GM19467 (cell line): ENCODE measurements around the gene KRT76.

ENCODE experiments used
- ATAC-seq: cut with Tn5 transposase; IDR thresholded peaks from one replicate; pipeline ENCODE4 v1.9.1; 2021; ENCODE audit warnings: mild to moderate bottlenecking, moderate library complexity; ENCODE audit not compliant: unreplicated experiment

The KRT76 gene

DNA sequence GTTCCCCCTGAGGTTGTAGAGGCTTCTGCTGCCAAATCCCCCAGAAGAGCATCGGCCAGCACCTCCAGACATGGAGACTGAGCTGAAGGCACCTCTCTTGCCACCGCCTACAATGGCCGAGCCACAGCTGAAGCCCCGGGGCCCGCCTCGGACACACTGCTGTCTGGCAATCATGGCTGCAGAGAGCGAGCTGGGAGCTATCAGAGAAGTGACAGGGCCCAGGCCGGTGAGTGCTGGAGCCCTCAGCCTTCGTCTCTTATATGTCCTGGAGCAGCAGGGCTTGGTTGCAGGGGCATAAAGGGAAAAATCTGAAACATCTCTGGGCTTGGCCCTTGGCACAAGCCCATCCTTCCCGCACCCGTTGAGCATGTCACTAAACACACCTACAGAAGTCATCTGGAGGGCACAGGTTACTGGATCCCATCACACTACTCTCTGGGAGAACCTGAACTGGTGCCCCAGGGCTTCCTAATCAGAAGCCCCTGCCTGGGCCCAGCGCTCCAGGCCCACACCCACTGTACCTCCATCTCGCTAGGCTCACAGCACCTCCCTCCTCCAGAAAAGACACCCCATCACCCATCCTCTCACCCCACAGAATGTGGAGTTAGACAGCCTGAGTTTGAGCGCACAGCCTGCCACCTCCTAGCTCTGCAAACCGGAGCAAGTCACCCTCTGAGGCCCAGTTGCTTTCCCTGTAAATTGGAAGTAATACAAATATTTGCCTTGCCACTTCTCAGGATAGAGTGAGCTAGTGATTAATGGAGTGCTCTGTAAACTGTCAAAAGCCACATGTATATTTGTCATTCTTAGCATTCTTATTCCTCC lies 37.0 kb upstream of the KRT76 start, which contains the start of gene KRT4:
Gene KRT4 (minus strand): TSS at position 232 of the 825 bp plus-strand sequence. CDS start 58 bp downstream, at position 174.
- ATAC-seq, result no peak

DNA sequence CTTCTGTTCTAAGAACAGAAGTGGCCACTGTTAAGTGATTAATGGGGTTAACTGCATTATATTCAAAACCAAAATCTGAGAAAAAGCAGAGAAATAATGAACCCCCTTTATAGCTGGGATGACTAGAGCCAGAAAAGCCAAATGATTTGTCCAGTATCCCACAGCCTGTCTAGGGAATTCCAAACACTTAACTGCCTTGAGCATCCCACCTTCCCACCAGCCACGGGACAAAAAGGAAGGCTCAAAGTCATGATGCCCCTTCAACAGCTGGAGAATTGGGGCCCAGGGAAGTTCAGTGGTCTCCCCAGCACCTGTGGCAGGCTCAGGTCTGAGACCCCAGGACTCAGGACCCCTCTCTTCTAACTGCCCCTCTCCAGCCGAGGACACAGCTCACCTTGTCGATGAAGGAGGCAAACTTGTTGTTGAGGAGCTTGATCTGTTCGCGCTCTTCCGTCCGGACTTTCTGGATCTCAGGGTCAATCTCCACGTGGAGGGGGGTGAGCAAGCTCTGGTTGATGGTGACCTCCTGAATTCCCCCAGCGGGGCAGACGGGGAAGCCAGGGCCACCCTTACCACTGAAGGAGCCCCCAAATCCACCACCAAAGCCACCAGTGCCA lies 36.2 kb upstream of the KRT76 start:
- no peak for ATAC-seq

DNA sequence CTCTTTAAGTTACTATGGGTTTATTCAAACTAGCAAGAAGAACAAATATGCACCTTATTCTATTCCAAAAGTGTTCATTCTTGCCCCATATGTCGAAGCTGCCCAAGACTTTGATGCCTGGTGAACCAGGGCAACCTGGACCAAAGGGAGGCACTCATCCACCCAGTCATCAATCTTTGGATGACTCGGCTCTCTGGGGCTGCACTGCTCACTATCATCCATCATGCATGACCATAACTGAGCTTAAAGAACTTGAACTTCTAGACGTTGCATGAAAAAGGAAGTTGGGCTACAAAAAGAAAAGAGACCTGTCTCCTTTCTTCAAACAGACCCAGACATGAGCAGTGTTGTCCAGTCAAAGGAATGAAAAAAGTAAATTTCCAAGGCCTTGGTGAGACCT lies 35.6 kb upstream of the KRT76 start:
- ATAC-seq, result no peak

DNA sequence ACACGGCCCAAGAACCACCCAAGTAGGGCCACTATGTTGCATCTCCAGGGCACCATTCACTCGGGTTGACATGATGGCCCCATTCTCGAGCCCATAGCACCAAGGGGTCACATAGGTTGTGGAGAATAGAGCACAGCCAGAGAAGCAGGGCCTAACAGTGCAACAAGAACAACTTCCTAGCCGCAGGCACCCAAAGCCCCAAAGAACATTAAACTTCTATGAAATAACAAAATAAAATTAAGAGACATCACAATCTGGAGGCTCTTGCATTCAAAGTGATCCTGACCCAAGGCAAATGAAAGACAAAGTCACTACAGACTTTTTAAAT lies 34.9 kb upstream of the KRT76 start:
- ATAC-seq, result no peak

DNA sequence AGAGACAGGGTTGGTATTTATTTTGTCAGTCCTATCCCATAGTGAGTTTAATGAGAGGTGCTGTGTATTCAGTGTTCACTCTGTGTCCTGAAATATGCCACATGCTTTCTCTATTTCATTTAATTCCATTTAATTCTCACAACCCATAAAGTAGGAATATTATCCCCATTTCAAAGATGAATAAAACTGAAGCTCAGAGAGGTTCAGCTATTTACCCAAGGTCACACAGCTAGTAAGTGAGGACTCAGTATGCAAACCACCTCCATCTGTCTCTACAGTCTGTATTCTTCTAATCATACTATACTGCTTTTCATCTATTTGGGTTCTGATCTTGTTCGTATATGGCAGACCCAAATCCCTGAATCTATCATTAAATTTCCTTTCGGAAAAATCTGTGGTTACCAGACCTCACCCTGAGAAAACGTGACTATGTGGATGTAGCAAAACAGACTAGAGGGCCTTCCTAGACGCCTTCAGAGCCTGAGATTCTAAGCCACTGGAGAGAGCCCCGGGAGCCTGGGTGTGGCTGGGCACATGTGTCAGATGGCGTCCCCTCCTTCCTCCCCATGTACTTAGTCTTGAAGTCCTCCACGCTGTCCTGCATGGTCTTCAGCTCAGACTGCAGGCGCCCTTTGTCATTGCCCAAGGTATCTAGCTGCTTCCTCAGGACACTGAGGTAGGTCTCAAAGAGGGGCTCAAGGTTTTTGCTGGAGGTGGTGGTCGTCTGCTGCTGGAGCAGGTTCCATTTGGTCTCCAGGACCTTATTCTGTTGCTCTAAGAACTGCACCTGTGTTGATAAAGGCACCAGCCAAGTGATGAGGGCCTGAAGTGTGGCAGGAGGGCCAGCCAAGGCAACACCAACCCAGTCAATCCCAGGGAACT lies 34.3 kb upstream of the KRT76 start:
- ATAC-seq, result no peak

DNA sequence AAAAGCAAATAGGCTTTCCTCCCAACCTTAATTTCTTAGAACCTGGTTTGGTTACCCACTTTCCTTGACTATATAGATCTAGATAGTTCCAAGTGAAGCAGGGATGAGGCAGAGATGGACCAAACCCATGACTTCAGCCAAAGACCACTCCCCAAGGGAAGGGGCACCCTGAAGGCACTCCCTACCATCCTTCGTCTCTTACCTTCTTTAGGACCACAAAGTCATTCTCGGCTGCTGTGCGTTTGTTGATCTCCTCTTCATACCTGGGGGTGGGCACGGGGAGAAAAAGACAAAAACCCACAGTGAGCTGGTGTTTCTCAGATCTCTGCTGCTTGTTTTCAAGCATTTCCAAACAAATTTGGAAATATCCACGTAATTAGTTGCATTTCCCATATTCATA lies 33.4 kb upstream of the KRT76 start:
- ATAC-seq, result no peak

DNA sequence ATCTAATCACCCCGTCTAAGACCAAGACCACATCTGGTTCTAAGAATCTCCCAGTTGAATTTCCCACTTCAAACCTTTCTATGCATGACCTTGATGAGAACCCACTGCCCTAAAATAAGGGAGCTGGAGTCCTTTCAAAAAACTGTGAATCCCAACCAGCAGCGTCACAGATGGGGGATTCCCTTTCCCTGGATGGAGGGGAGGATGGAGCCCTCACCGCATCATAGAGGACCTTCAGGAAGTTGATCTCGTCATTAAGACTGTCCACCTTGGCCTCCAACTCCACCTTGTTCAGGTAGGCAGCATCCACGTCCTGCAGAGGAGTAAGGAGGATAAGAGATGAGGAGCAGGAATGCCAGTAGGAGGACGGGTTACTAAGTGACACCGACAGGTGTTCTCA lies 32.0 kb upstream of the KRT76 start:
- no peak for ATAC-seq

DNA sequence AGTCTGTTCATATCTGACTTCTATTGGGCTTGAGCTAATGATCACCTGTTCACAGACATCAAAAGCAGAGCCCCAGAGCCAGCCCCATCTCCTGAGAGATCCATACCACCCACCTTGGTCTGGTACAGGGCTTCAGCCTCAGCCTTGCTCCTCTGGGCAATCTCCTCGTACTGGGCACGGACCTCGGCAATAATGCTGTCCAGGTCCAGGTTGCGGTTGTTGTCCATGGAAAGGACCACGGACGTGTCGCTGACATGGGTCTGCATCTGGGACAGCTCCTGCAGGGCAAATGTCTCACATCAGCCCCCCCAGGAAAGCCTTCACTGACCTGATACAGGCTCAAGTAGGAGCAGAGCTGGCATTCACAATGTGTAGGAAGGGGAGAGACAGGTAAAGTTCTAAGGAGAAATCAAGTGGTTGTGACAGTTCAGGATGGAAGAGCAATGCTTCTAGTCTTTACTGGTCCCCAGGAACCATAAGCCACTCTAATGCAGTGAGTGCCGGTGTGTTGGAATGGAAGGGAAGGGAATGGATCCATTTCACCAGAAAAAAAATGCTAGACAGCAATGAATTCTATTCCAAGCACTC lies 31.5 kb upstream of the KRT76 start:
- ATAC-seq, result no peak

DNA sequence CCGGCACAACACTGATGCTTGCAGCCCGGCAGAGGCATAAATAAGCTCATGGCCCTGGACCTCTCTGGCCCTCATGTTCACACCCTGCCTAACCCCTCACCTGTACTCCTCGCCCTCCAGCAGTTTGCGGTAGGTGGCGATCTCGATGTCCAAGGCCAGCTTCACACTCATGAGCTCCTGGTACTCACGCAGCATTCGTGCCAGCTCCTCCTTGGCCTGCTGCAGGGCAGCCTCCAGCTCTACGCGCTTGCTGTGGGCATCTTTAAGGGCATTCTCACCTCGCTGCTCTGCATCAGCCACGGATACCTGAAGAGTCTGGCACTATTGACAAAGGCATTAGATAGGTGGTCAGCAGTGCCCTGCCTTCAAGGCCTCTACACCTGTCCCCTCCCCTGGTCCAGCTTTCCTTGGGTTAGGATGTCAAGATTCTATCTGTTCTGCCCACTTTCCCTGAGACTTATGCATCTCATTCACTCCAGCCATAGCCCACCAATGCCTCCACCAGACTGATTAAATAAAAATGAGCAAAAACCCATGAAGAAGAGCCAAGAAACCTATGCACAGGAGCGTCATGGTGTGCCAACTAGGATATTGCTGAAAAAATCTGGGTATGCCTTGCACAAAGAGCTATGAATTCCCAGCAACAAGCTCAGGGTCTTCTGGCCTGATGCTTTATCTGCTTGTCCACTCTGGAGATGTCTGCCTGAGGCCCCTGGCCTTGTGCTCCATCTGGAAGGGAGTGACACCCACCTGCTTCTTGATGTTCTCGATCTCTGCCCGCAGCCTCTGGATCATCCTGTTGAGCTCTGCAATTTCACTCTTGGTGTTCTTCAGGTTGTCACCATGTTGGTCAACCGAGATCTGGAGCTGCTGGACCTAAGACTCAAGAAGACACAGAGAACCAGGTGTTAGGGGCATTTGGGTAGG lies 30.7 kb upstream of the KRT76 start:
- no peak for ATAC-seq

DNA sequence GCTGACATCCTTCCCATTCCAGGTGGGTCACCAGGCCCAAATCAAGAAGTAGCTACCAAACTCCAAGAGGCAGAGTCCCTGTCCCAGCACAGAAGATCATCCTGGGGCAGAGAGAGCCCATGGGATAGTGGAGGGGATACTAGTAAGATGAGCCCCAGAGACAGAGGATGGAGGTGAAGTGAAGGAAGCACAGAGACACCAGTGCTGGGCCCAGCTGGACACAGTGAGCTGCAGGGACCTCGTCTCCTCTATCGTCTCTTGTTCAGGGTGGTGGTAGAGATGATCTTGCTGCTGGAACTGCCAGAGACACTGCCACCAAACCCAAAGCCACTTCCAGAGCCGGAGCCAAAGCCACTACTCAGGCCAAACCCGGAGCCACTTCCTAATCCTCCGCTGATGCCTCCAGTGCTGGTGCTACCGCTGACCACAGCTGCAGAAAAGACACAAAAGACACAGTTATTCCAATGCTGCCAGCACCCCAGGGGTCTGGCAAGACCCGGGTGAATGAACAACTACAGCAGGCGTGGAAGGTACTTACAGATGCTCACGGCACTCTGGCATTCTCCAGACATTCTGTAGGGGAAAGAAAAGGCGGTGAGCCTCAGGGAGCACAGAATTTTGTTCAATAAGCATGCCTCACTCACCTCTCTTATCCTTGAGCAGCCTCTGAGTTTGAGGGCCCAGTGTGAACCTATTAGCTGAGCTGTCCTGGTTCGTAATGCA lies 29.8 kb upstream of the KRT76 start:
- no peak for ATAC-seq

DNA sequence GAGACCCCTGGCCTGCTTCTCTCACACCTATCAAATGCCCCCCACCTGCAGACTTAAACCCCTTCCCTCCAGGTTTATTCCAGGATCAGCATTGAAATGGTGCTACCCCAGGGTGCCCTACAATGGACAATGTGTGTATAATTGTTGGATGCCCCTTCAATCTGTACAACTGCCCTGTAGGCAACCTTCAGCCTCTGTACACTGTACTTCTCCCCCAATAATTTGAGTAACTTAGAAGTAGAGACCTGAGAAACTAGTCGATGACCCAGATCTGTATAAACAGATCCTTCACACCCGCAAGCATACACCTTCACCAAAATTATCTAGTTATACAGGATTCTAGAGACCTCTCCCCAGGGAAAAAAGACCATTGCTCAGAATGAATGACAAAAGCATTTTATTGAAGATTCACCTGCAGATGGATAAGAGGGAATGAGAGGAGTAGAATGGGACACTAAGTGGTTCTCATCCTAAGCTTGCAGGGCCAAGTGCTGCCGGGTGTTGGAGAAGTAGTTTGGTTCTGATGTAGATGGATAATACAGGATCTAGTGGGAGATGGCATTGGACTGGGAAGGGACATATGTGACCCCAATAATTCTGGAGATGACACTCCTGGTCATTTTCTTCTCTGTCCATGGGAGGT lies 29.1 kb upstream of the KRT76 start:
- no peak for ATAC-seq

DNA sequence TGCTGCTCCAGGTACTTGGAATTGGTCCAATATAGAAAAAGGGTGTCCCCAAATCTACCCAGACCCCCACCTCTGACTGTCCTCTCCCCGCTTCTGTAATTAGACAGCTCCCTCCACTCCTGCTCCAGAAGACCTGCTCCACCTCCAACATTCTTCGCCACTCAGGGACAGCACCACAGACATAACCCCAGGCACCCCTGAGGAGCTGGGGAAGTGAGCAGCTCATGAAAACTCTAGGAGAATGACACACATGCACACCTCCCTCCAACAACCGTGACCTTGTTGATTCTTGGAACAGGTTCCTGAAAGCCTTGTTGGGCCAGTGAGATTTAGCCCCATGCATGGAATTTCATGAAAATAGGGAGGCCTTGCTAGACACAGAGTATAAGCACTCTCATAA lies 28.6 kb upstream of the KRT76 start:
- no peak for ATAC-seq

DNA sequence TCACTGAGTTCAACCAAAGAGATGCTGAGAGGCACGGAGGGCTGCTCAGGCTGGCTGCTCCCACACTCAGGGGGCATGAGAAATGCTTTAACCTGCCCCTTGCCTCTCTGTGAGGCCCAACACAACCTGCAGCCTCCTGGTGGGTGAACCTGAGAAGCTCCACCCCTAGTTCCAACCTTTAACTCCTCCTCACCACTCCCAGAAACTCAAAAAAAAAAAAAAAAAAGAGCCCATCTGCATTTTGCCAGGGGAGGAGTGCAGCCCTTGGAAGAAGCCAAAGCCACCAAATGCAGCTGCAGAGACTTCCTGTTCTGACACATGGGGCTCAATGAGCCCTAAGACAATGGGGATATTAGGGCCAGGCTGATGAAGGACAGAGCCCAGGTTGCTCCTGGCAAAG lies 27.9 kb upstream of the KRT76 start:
- ATAC-seq, result no peak

DNA sequence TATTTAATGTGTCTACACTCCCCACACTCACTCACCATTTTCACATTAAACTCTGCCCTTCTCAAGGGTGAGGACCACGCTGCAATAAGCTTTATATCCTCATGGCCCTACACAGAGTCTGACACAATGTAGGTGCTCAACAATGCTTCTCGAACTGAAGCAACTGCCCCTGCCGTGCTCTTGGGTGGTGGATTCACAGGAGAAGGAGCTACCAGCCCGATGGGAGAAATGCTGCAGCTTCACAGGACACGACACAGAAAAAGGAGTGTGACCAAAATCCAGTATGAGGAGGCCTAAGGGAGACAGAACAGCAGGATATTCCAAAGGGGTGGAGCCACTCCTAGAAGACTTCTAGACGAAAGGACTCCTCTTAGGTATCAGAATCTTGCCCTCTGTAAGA lies 25.3 kb upstream of the KRT76 start:
- ATAC-seq, result no peak

DNA sequence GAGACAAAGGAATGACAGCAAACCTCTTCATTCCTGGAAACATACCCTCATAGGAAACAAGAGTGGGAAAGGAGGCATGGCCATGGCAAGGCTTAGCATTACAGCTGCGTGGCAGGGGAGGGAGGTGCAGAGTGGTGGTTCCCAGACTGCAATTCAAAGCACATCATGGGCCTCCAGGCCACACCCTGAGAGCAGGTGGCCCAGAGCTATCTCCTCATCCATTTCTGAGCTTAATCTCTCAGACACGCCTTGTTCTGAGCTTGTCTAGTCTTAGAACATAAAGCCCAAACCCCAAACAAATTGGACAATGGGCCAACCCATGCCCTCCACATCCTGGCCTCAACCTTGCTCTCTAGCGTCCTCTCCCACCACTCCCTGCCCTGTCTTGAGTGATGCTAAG lies 24.6 kb upstream of the KRT76 start:
- ATAC-seq, result no peak

DNA sequence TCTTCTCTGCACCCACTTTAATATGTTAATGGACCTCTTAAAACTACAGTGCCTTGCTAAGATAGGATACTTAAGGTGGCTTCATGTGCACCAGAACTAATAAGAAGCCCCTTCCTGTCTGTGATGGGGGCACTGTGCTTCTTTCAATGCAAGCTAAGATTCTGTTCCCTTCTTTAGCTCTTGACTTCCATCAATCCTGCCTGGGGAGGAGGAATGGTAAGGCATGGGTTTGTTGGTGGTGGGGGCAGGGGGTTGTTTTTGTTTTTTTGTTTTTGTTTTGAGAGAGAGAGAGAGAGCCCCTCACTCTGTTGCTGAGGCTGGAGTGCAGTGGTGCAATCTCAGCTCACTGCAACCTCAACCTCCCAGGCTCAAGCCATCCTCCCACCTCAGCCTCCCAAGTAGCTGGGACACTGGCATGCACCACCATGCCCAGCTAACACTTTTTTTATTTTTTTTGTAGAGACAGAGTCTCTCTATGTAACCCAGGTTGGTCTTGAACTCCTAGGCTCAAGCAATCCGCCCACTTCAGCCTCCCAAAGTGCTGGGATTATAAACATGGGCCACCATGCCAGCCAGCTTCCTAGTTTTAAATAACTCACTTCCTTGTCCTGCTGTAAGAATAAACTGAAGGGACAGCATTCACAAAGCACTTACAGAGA lies 23.2 kb upstream of the KRT76 start:
- ATAC-seq, result no peak

DNA sequence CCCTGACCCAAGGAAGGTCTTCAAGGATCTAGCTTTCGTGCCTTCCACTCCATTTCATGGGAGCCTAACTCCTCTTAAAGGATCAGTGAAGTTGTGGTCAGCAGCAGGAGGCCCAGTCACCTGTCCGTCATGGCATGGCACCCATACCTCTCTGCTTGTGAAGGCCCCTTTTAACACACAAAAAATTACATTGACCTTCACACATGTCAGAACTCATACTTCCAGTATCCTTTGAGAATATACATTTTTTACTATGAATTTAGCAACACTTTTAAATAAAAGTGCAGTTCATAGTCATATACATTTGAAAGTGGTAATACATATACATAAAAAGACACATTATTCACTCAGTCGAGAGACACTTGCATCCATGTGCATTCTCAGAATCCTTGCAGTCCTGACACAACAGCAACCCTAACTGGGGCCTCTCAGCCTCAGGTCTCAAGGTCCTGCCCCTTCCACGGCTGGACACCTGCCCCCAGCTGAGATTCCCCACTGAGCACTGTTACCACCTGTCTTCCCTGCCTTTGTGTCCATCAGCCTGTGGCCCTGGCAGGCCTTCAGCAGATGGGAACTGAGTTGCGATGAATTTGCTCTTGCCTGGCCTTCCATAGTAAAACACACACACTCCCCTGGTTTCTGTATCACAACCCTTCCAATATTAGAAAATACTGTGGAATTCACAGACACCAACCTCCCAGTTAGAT lies 22.5 kb upstream of the KRT76 start:
- ATAC-seq, result no peak
